PC-9 (cell line): Measurements from ENCODE around the gene CNTFR. TPM values are rescaled to one million over a fixed set of nuclear protein-coding genes. Genes with fewer than 3 reads are reported as not detected.

Experiments used
- BruUV-seq: library from RNA; stranded (reverse); fragments of 400-500 nt; replicated peaks from 2 replicates; lab custom pipeline; 2021; lab: Mats Ljungman, UMichigan
- CTCF ChIA-PET: fragments of 300-600 bp; sonication (Branson Sonifier 250); formaldehyde crosslinking; loops from one replicate; lab custom pipeline; 2022; ENCODE audit warnings: antibody characterized with exemption; lab: Charles Lee
- POLR2A ChIA-PET: fragments of 300-600 bp; sonication (Branson Sonifier 250); formaldehyde crosslinking; loops from one replicate; lab custom pipeline; 2022; ENCODE audit warnings: antibody characterized with exemption; ENCODE audit not compliant: unreplicated experiment; lab: Charles Lee
- DNase-seq, 2 experiments: peaks; one replicate each; pipeline versions ENCODE4 v3.0.0 to v3.0.0-alpha.2; 2015 to 2022; ENCODE audit warnings: mixed read lengths in 1 of 2
- H2AFZ ChIP-seq: fragments of 200-600 bp; sonication (generic); 2 replicates; pipeline ENCODE4 v1.8.1; 2017; ENCODE audit warnings: antibody characterized with exemption
- H3F3A ChIP-seq: fragments of 200-600 bp; sonication (generic); 2 replicates; pipeline ENCODE4 v1.8.1; 2017; ENCODE audit warnings: antibody characterized with exemption, mild to moderate bottlenecking, low read depth; ENCODE audit not compliant: insufficient read depth
- H3K27ac ChIP-seq: fragments of 200-600 bp; sonication (generic); 2 replicates; pipeline ENCODE4 v1.6.1; 2016; ENCODE audit warnings: mixed run types
- H3K27me3 ChIP-seq: fragments of 200-600 bp; sonication (generic); 2 replicates; pipeline ENCODE4 v1.6.1; 2016; ENCODE audit warnings: low read depth, mixed run types; ENCODE audit not compliant: insufficient read depth
- H3K36me3 ChIP-seq: fragments of 200-600 bp; sonication (generic); 2 replicates; pipeline ENCODE4 v1.6.1; 2016; ENCODE audit warnings: low read depth, mixed run types
- H3K4me1 ChIP-seq: fragments of 200-600 bp; sonication (generic); replicated peaks from 2 replicates; pipeline ENCODE4 v1.6.1; 2016; ENCODE audit warnings: mixed run types; ENCODE audit not compliant: insufficient read depth
- H3K4me2 ChIP-seq: fragments of 200-600 bp; sonication (generic); 2 replicates; pipeline ENCODE4 v1.6.1; 2017; ENCODE audit warnings: mixed run types
- H3K4me3 ChIP-seq: fragments of 200-600 bp; sonication (generic); 2 replicates; pipeline ENCODE4 v1.6.1; 2016; ENCODE audit warnings: mixed run types
- H3K79me2 ChIP-seq: fragments of 200-600 bp; sonication (generic); 2 replicates; pipeline ENCODE4 v1.6.1; 2017; ENCODE audit warnings: low read depth, mixed run types
- H3K9me2 ChIP-seq: fragments of 200-600 bp; sonication (generic); 2 replicates; pipeline ENCODE4 v1.8.1; 2017; ENCODE audit warnings: mild to moderate bottlenecking; ENCODE audit not compliant: insufficient read depth
- H3K9me3 ChIP-seq: fragments of 200-600 bp; sonication (generic); 2 replicates; pipeline ENCODE4 v1.8.1; 2016; ENCODE audit warnings: low read depth; ENCODE audit not compliant: insufficient read depth
- H4K20me1 ChIP-seq: fragments of 200-600 bp; sonication (generic); 2 replicates; pipeline ENCODE4 v1.8.1; 2017; ENCODE audit not compliant: insufficient read depth
- CTCF ChIP-seq: fragments of 200-600 bp; sonication (generic); conservative IDR thresholded peaks from 2 replicates; pipeline ENCODE4 v1.6.1; 2017; ENCODE audit warnings: mixed run types, antibody characterized with exemption, mild to moderate bottlenecking, moderate library complexity
- EZH2 ChIP-seq: fragments of 200-600 bp; sonication (generic); IDR thresholded peaks from 2 replicates; pipeline ENCODE4 v1.8.0; 2017; ENCODE audit warnings: antibody characterized with exemption, low read depth
- intact Hi-C: fragments of 100-400 bp; cut with micrococcal nuclease; formaldehyde crosslinking; loops from one replicate; pipeline ENCODE4 v1.10.0; 2022; ENCODE audit not compliant: unreplicated experiment
- total RNA-seq: library from RNA; stranded (reverse); gene quantifications from 2 replicates; pipeline ENCODE4 v1.2.3, GENCODE V29; 2021

CNTFR gene
- total RNA-seq, 1 experiment from 2014 or later: not detected

GRCh38 chr9:34575241-34575640, 14.3 kb downstream of the CNTFR start:
- H4K20me1 ChIP-seq: no peaks in the 10 kb centered on the region
- H3K36me3 ChIP-seq: no peaks in the 10 kb centered on the region
- DNase-seq: no peak
- no peak for TF ChIP-seq EZH2
- TF ChIP-seq CTCF: no peak
- no peak overlapping the region for H3K4me2 ChIP-seq
- H3K79me2 ChIP-seq: no peaks in the 10 kb centered on the region
- H3K4me3 ChIP-seq: no peak overlapping the region
- no peak overlapping the region for H3K27ac ChIP-seq
- intact Hi-C loops: no loop called here
- no peaks in the 10 kb centered on the region for H3K4me1 ChIP-seq
- H2AFZ ChIP-seq: no peak overlapping the region
- POLR2A ChIA-PET: no interaction called here
- CTCF ChIA-PET: no interaction called here
- no peaks in the 10 kb centered on the region for H3K9me3 ChIP-seq
- BruUV-seq: no TSS peak
- H3K27me3 ChIP-seq: peaks cover 36% of the 10 kb centered on the region
- H3F3A ChIP-seq: no peaks in the 10 kb centered on the region
- no peaks in the 10 kb centered on the region for H3K9me2 ChIP-seq

- CTCF ChIA-PET: no interaction called here
- no peaks in the 10 kb centered on the region for H3K79me2 ChIP-seq
- H3K36me3 ChIP-seq: no peaks in the 10 kb centered on the region
- H4K20me1 ChIP-seq: no peaks in the 10 kb centered on the region
- no peaks in the 10 kb centered on the region for H3K9me3 ChIP-seq
- no peak for TF ChIP-seq CTCF
- no peak for TF ChIP-seq EZH2
- intact Hi-C loops: no loop called here
- no peaks in the 10 kb centered on the region for H3K9me2 ChIP-seq
- no peak overlapping the region for H3K4me2 ChIP-seq
- no peak overlapping the region for H3K4me3 ChIP-seq
- no peaks in the 10 kb centered on the region for H3F3A ChIP-seq
- BruUV-seq: no TSS peak
- no peak overlapping the region for H2AFZ ChIP-seq
- POLR2A ChIA-PET: no interaction called here
- no peak overlapping the region for H3K27ac ChIP-seq
- no peaks in the 10 kb centered on the region for H3K4me1 ChIP-seq
- peaks cover 29% of the 10 kb centered on the region for H3K27me3 ChIP-seq
- no peak for DNase-seq
These were observed 15.0 kb downstream of the CNTFR start for GRCh38 chr9:34574571-34574970.

GRCh38 chr9:34573599-34574325, 15.8 kb downstream of the CNTFR start:
- no peak for TF ChIP-seq EZH2
- TF ChIP-seq CTCF: no peak
- intact Hi-C loops: no loop called here
- Histone ChIP-seq H2AFZ (no peak overlapping the region), H3K4me2 (no peak overlapping the region), H3K4me3 (no peak overlapping the region), H4K20me1 (no peaks in the 10 kb centered on the region), H3K9me2 (no peaks in the 10 kb centered on the region), H3K4me1 (no peaks in the 10 kb centered on the region), H3K79me2 (no peaks in the 10 kb centered on the region), H3K27me3 (peaks cover 30% of the 10 kb centered on the region), H3K27ac (no peak overlapping the region), H3K9me3 (no peaks in the 10 kb centered on the region), H3F3A (no peaks in the 10 kb centered on the region), H3K36me3 (no peaks in the 10 kb centered on the region)
- no TSS peak for BruUV-seq
- CTCF ChIA-PET: no interaction called here
- no peak for DNase-seq
- POLR2A ChIA-PET: no interaction called here
